GM18519 (cell line): Measurements from ENCODE around the gene BRMS1L.
A peak's percentile ranks its signal among the peaks of the same experiment; 100 is the strongest.
"Not testable (repeated sequence)": the region's sequence is repeated elsewhere in the genome, so short reads cannot be mapped to it uniquely, and the experiment has no call there.

ENCODE experiments used
- ATAC-seq: cut with Tn5 transposase; IDR thresholded peaks from one replicate; pipeline ENCODE4 v1.9.1; 2021; ENCODE audit warnings: mild to moderate bottlenecking, moderate library complexity; ENCODE audit not compliant: unreplicated experiment, low FRiP score

BRMS1L gene

DNA sequence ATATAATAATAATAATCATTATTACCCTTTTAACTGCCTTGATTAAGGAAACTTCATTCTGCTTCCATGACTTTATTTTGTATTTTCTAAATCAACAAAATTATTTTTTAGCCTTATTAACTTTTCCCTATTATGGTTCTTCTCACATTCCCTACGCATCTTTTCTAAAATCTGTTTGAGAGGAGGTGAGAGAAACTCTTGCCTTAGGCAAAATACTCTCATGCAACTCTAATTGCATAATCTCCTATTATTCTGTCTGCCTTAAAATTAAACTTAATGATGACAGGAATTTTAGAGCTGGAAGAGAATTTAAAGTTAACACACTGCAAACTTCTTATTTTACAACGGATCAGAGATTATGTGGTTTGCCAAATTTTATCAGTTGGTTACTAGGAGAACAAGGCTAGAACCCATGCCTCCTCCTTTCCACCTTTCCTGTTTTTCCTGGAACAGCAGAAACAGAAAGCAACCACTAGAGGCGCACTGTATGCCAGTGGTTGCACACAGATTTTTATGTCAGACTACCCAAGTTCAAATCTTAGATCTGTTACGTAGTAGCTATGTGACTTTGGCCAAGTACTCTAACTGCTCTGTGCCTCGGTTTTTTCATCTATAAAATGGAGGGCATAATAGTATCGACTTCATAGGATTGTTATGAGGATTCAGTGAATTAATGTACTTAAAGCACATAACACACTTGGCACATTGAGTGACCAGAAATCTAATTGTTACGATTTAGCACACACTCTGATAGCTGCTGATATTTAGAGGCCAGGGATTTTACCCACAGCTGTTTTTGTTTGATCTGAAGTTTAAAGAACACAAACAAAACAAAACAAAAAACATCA is 4.3 kb upstream of the BRMS1L start:
- ATAC-seq = no peak

DNA sequence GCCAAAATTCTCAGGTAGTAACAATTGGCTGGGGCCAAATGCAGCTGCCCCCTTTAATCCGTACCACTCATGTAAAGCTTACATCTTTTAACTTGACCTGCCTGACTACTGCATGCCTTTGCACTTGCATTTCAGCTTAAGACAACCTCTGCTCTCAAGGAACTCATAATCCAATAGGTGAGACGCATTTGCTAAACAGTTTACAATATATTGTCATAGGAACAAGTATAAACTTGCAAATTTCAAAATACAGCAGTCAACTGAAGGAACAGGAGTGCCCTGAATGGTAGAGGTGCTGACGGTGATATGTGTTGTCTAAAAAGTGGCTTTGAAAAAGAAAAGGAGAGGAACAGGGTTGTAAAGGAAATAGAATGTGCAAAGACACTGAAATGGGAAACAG is 3.6 kb upstream of the BRMS1L start:
- no peak for ATAC-seq

DNA sequence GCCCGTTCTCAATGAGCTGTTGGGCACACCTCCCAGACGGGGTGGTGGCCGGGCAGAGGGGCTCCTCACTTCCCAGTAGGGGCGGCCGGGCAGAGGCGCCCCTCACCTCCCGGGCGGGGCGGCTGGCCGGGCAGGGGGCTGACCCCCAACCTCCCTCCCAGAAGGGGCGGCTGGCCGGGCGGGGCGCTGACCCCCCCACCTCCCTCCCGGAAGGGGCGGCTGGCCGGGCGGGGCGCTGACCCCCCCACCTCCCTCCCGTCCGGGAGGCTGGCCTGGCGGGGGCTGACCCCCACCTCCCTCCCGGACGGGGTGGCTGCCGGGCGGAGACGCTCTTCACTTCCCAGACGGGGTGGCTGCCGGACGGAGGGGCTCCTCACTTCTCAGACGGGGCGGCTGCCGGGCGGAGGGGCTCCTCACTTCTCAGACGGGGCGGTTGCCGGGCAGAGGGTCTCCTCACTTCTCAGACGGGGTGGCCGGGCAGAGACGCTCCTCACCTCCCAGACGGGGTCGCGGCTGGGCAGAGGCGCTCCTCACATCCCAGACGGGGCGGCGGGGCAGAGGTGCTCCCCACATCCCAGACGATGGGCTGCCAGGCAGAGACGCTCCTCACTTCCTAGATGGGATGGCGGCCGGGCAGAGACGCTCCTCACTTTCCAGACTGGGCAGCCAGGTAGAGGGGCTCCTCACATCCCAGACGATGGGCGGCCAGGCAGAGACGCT is 1.5 kb upstream of the BRMS1L start:
- ATAC-seq = not testable (repeated sequence)

DNA sequence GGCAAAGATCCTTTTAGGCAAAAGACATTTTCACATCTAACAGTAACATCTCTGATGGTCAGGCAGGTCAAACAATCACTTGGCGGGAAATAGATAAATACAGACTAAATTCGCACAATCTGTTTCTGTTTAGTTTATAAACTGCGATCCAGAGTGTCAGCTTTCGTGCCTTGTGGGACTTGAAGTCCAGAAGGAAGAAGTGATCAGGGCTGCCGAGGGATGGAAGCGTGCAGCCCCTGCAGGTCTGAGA is 245 bp upstream of the BRMS1L start:
- ATAC-seq = no peak

DNA sequence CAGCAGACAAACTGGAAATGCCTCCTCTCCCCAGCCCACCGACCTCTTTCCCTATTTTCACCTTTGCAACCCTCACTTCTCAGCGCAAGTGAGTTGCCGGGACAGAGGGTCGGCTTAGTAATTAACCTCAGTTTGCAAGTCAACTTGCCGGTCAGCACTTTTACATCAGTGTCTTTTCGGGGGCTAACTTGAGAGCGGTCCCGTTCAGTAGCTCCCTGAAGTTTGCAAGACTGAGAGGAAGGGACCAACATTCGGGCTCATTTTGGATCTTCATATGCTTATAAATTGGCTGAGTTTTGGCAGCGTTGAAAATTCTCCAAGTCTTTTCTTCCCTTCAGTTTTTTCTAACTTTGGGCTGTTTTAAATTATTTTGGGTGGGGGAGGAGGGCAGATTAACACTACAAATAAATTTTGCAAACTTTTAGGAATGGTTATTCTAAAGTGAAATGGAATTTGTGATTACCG is 846 bp downstream of the BRMS1L start:
- ATAC-seq = no peak

DNA sequence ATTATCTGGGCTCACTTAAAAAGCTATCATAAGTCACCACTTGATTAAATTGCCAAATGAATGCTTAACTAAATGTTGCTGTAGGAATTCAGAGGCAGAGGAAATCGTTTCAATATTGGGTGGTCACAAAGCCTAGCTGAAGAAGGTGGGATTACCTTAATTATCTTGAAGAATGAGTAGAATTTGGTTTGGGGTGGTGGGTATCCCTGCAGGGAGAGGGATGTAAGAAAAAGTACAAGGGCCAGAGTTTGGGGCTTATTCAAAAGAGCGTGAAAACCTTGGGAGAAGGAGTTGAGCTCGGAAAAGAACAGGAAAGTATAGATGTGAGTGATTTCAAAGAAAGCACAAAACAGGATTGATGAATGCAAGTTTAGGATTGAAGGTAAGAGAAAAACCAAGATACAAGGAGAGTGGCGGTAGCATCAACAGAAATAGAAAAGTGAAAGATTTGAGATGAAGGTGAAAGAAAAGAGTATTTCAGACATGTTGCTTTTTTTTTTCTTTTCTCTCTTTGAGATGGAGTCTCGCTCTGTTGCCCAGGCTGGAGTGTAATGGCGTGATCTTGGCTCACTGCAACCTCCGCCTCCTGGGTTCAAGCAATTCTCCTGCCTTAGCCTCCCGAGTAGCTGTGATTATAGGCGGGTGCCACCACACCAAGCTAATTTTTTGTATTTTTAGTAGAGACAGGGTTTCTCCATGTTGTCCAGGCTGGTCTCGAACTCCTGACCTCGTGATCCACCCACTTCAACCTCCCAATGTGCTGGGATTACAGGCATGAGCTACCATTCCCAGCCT is 1.7 kb downstream of the BRMS1L start:
- no peak for ATAC-seq

DNA sequence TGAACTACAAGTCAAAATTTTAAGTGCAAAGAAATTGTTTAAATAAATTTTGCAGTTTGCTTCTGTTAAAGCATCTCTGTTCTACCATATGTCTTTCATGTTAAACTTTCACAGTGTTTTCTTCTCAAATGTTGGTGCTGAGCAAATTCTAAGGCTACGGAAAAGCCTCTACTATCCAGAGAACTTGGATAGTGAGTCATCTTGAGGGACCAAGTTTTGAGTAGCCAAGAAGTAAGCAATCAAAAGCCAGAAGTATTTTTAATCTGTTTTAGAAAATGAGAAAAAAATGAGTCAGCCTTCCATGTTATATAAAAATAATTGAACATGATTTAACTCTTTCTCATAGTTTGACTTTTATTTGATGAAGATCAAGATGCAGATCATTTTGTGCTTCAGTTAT is 3.3 kb downstream of the BRMS1L start:
- ATAC-seq = no peak

DNA sequence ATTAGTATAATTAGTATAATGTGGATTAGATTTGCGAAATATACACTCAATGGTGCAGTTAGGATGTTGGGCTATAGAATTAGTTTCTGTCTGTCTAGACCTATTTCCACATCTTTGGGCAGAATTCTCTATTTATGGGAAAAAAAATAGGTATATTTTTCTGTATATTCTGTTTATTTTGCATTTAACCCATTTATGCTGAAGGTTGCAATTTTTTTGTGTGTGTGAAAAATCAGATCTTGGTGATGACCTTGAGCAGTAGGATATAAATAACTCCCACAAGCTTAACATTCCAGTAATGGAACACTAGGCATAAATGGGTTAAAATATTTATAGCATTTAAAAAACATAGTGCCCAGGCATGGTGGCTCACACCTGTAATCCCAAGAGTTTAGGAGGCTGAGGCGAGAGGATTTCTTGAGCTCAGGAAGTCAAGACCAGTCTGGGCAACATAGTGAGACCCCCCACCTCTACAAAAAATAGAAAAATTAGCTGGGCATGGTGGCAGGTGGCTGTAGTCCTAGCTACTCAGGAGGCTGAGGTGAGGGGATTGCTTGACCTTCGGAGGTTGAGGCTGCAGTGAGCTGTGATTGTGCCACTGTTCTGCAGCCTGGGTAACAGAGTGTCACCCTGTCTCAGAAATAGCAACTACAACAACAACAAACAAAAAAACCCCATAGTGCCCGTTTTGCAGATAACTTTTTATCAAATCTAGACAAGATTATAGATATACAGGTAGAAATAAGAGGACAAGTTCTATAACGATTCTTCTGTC is 9.3 kb downstream of the BRMS1L start:
- no peak for ATAC-seq

DNA sequence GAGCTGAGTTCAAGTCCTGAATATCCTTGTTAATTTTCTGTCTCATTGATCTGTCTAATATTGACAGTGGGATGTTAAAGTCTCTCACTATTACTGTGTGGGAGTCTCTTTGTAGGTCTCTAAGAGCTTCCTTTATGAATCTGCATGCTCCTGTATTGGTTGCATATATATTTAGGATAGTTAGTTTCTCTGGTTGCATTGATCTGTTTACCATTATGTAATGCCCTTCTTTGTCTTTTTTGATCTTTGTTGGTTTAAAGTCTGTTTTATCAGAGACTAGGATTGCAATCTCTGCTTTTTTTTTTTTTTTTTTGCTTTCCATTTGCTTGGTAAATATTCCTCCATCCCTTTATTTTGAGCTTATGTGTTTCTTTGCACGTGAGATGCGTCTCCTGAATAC is 15.6 kb downstream of the BRMS1L start:
- ATAC-seq = not testable (repeated sequence)

DNA sequence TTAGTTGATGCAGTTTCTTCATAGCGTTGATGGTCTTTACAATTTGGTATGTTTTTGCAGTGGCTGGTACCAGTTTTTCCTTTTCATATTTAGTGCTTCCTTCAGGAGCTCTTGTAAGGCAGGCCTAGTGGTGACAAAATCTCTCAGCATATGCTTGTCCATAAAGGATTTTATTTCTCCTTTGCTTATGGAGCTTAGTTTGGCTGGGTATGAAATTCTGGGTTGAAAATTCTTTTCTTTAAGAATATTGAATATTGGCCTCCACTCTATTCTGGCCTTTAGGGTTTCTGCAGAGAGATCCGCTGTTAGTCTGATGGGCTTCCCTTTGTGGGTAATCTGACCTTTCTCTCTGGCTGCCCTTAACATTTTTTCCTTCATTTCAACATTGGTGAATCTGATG is 16.1 kb downstream of the BRMS1L start:
- not testable (repeated sequence) for ATAC-seq

DNA sequence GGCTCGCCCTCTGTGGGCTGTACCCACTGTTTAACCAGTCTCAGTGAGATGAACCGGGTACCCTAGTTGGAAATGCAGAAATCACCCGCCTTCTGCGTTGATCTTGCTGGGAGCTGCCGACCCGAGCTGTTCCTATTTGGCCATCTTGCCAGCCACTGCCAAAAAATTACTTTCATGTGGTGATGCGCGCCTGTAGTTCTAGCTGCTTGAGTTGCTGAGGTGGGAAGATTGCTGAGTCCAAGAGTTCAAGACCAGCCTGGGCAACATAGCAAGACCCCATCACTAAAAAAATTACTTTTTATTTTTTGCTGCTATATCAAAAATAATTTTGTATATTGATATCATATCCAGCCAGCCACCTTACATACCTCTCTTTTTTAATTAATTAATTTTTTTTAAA is 18.4 kb downstream of the BRMS1L start:
- no peak for ATAC-seq

DNA sequence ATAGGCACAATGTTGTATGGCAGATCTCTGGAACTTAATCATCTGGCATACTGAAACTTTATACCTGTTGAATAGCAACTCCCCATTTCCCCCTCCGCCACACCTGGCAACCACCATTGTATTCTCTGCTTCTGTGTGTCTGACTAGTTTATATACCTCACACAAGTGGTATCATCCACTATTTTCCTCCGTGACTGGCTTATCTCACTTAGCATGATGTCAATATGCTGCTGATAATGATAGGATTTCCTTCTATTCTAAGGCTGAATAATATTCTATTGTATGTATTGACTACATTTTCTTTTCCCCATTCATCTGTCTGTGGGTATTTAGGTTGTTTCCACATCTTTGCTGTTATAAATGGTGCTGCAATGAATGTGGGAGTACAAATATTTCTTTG is 21.5 kb downstream of the BRMS1L start:
- ATAC-seq = no peak

DNA sequence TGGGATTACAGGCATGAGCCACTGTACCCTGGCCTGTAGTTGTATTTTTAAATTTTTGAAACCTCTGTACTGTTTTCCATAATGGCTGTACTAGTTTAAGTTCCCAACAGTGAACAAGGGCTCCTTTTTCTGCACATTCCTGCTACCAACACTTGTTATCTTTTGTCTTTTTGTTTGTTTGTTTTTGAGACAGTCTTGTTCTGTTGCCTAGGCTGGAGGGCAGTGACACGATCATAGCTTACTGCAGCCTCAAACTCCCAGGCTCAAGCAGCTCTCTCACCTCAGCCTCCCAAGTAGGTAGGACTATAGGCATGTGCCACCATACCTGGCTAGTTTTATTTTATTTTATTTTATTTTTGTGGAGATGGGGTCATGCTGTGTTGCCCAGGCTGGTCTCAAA is 23.0 kb downstream of the BRMS1L start:
- no peak for ATAC-seq

DNA sequence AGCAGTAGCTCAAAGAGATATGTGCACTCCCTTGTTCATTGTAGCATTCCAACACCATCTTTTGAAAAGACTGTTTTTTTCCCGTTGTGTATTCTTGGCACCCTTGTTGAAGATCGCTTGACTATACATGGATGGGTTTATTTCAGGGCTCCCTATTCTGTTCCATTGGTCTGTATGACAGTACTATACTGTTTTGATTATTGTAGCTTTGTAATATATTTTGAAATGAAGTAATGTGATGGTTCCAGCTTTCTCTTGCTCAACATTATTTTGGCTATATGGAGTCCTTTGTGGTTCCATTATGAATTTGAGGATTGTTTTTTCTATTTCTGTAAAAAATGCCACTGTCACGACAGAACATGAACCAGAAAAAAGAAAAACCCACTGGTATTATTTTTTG is 25.7 kb downstream of the BRMS1L start:
- ATAC-seq = no peak

DNA sequence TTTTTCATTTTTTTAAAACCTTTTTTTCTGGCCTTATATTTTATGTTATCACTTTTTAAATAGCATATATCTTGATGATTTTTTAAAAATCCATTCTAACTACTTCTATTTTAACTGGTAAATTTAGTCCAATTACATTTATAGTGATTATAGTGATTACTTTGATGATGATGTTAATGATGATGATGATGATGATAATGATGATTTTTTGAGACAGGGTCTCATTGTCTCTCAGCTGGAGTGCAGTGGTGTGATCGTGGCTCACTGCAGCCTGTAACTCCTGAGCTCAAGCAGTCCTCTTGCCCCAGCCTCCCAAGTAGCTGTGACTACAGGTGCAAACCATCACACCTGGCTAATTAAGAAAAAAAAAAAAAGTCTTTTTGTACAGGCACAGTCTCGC is 27.1 kb downstream of the BRMS1L start:
- ATAC-seq = no peak

DNA sequence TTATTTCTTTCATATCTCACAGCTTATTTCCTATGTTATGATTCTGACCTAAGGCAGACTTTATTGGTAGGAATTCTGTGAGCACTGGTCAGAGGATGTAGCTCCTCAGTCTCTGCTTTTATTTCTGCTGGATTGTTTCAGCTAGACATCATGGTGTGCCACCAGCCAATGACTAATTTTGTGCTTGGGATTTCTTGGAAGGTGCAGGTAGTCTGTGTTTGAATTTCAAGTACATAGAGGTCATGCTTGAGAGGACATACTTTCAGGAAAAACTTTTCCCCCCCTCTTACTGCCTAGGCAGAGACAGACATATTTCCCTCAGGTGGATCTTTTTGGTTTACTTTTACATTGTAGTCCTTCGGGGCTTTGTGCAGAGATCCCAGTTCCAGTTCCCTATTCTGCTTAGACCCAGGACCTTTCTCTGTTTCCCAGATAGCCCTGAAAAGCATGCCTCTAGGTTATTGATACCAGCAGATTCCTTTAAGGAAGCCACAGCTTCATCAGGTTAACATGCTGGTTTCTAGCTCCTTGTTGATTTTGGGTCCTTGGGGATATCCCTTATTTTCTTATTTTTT is 28.6 kb downstream of the BRMS1L start:
- no peak for ATAC-seq

DNA sequence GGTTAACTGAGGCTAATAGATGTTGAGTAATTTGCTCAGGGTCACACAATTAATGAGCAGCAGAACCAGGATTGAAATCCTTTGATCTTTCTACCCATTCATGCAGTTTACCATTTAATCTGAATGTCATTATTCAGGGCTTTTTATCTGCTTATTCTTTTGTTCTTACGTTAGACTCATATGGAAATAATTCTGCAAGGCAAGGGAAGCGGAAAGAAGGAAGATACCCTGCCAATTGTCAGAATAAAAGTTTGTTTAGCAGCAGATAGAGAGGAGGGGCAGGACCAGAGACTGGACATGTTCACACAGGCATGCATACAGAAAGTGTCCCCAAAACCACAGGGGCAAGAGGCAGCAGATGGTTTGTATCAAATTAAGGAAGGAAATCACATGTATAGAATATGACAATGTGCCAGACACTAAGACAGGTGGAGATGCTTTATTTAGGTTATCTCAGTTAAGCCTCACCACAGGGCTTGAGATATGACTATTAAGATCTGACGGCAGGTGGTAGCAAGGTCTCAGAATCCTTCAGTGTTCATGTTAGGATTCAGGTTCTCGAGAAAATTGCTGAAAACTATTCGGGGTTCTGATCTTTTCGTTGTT is 29.8 kb downstream of the BRMS1L start:
- peak; percentile 98 for ATAC-seq

DNA sequence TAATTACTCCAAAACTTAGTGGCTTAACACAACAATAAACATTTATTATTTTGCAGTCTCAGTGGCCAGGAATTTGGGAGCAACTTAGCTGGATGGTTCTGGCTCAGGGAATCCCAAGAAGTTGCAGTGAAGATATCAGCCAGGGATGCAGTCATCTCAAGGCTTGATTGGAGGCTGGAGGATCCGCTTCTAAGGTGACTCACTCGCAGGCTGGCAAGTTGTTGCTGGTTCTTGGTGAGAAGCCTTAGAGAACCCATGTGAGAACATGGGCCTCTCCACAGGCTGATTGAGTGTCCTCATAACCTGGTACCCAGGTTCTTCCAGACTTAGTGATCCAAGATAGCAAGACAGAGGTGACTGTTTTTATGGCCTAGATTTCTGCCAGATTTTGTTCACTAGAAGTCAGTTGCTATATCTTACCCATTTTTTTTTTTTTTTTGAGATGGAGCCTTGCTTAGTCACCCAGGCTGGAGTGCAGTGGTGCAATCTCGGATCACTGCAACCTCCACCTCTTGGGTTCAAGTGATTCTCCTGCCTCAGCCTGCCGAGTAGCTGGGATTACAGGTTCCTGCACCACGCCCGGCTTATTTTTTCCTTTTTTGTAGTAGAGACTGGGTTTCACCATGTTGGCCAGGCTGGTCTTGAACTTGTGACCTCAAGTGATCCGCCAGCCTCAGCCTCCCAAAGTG is 32.5 kb downstream of the BRMS1L start:
- no peak for ATAC-seq

DNA sequence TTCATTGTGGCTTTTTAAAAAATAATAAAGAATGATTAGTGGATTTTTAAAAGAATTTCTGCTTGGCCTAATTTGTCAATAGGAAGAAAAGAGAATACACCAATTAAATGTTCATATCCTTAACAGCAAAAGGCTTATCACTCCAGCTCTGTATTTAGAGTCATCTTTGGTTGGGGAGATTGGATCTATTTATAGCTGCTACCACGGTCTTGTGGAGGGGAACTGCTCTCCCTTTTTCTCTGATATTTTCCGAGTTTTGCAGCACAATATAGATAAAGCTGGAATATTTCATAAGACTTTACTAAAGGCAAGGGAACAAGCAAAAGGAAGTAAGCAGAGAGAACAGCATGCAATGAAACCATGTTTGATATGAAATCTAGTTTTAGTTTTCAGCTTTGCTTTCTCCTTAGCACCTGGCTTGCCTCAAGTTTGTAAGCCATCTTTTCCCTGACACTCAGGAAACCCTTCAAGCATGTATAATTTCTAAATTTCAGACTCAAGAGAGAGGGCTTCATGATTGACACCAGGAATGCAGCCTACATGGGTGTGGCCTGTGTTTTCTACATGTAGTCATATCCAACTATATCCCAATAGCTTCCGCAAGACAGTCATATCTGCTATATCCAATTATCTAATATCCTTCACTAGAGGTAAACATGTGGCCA is 35.2 kb downstream of the BRMS1L start:
- ATAC-seq = no peak
